Measurements from ENCODE around the gene IGLL1. TPM values are rescaled to one million over a fixed set of nuclear protein-coding genes. Genes with fewer than 3 reads are reported as not detected.
"Not testable (repeated sequence)": the region's sequence is repeated elsewhere in the genome, so short reads cannot be mapped to it uniquely, and the experiment has no call there.

Gene IGLL1
- total and polyA plus RNA-seq, 2 donors (not counting 1 experiment from before 2014, with no cell fraction given), result not detected

DNA sequence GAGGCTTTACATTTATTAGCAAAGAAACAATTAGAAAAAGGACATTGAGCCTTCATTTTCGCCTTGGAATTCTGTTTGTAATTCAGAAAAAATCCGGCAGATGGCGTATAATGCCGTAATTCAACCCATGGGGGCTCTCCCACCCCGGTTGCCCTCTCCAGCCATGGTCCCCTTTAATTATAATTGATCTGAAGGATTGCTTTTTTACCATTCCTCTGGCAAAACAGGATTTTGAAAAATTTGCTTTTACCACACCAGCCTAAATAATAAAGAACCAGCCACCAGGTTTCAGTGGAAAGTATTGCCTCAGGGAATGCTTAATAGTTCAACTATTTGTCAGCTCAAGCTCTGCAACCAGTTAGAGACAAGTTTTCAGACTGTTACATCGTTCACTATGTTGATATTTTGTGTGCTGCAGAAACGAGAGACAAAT lies 38.2 kb downstream of the IGLL1 start:
- H4K20me1 ChIP-seq (ENCODE audit: control insufficient read depth, insufficient read depth, low read length, poor library complexity, severe bottlenecking); H3K4me3 Mint-ChIP-seq; H3K36me3 ChIP-seq (replicated peaks in 1 of 2; ENCODE audit: control extremely low read depth in 1 of 2, control insufficient read depth in 1 of 2, extremely low read depth in 1 of 2, insufficient read depth in 2 of 2, low read length in 1 of 2); H3K27me3 ChIP-seq (replicated peaks in 1 of 4; ENCODE audit: control extremely low read depth in 1 of 4, control insufficient read depth in 3 of 4, insufficient read depth in 4 of 4, low read length in 3 of 4); ATAC-seq (ENCODE audit: low read depth); H3K4me1 Mint-ChIP-seq; H3K27me3 Mint-ChIP-seq; H3K4me1 ChIP-seq (ENCODE audit: control insufficient read depth in 2 of 2, insufficient read depth in 2 of 2, low read length in 2 of 2); H3K4me2 ChIP-seq (replicated peaks; ENCODE audit: low read depth, low read length, poor library complexity, severe bottlenecking); H3K27ac ChIP-seq (ENCODE audit: low read length in 2 of 2); H3K9me3 ChIP-seq (ENCODE audit: control extremely low read depth in 1 of 3, control insufficient read depth in 2 of 3, insufficient read depth in 1 of 3, low read length in 2 of 3); H3K27ac Mint-ChIP-seq; H3K4me3 ChIP-seq (ENCODE audit: control extremely low read depth in 1 of 5, extremely low read depth in 1 of 5, insufficient read depth in 1 of 5, low read depth in 2 of 5, low read length in 4 of 5); H3K79me2 ChIP-seq (ENCODE audit: control insufficient read depth, insufficient read depth, low read length); H3K9ac ChIP-seq (ENCODE audit: low read length); POLR2A ChIA-PET; H3K9me3 Mint-ChIP-seq (ENCODE audit: insufficient read depth); H2AFZ ChIP-seq (ENCODE audit: insufficient read depth, low read depth, low read length, poor library complexity, severe bottlenecking): not testable (repeated sequence)
- DNase-seq, result peak; percentile 59
- CTCF ChIA-PET, result interaction anchor here (1.2 to 1.8 kb wide), 2 partner anchors 229 to 306 kb away, joined by 4 read pairs; no protein-coding TSS in a partner anchor
- TF ChIP-seq, protein P1, sequence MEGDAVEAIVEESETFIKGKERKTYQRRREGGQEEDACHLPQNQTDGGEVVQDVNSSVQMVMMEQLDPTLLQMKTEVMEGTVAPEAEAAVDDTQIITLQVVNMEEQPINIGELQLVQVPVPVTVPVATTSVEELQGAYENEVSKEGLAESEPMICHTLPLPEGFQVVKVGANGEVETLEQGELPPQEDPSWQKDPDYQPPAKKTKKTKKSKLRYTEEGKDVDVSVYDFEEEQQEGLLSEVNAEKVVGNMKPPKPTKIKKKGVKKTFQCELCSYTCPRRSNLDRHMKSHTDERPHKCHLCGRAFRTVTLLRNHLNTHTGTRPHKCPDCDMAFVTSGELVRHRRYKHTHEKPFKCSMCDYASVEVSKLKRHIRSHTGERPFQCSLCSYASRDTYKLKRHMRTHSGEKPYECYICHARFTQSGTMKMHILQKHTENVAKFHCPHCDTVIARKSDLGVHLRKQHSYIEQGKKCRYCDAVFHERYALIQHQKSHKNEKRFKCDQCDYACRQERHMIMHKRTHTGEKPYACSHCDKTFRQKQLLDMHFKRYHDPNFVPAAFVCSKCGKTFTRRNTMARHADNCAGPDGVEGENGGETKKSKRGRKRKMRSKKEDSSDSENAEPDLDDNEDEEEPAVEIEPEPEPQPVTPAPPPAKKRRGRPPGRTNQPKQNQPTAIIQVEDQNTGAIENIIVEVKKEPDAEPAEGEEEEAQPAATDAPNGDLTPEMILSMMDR (IDR thresholded peaks at IDR 0.05), result peak; percentile 80
- 0% methylated on average over 3 of the region's 7 CpGs for WGBS (ENCODE audit: insufficient coverage)
- intact Hi-C loops (cut with micrococcal nuclease), result loop anchor here (5.0 to 10.0 kb wide), 4 partner anchors 50 to 413 kb away; partner anchors contain the start of gene CHCHD10

DNA sequence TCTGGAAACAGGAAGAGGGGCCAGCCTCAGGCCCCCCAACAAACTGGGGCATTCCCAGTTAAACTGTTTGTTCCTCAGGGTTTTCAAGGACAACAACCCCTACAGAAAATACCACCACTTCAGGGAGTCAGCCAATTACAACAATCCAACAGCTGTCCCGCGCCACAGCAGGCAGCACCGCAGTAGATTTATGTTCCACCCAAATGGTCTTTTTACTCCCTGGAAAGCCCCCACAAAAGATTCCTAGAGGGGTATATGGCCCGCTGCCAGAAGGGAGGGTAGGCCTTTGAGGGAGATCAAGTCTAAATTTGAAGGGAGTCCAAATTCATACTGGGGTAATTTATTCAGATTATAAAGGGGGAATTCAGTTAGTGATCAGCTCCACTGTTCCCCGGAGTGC lies 39.3 kb downstream of the IGLL1 start:
- H2AFZ ChIP-seq (ENCODE audit: insufficient read depth, low read depth, low read length, poor library complexity, severe bottlenecking); H3K9ac ChIP-seq (ENCODE audit: low read length); H3K27ac Mint-ChIP-seq; H3K9me3 ChIP-seq (ENCODE audit: control extremely low read depth in 1 of 3, control insufficient read depth in 2 of 3, insufficient read depth in 1 of 3, low read length in 2 of 3); POLR2A ChIA-PET; ATAC-seq (ENCODE audit: low read depth); H3K4me3 Mint-ChIP-seq; DNase-seq; H3K27me3 ChIP-seq (replicated peaks in 1 of 4; ENCODE audit: control extremely low read depth in 1 of 4, control insufficient read depth in 3 of 4, insufficient read depth in 4 of 4, low read length in 3 of 4); H4K20me1 ChIP-seq (ENCODE audit: control insufficient read depth, insufficient read depth, low read length, poor library complexity, severe bottlenecking); H3K27me3 Mint-ChIP-seq; H3K79me2 ChIP-seq (ENCODE audit: control insufficient read depth, insufficient read depth, low read length); H3K36me3 ChIP-seq (replicated peaks in 1 of 2; ENCODE audit: control extremely low read depth in 1 of 2, control insufficient read depth in 1 of 2, extremely low read depth in 1 of 2, insufficient read depth in 2 of 2, low read length in 1 of 2); H3K4me2 ChIP-seq (replicated peaks; ENCODE audit: low read depth, low read length, poor library complexity, severe bottlenecking); H3K9me3 Mint-ChIP-seq (ENCODE audit: insufficient read depth); H3K4me3 ChIP-seq (ENCODE audit: control extremely low read depth in 1 of 5, extremely low read depth in 1 of 5, insufficient read depth in 1 of 5, low read depth in 2 of 5, low read length in 4 of 5); H3K27ac ChIP-seq (ENCODE audit: low read length in 2 of 2): not testable (repeated sequence)
- peaks cover 0 to 12% of the 10 kb centered on the region in 2 donors for H3K4me1 ChIP-seq (ENCODE audit: control insufficient read depth in 2 of 2, insufficient read depth in 2 of 2, low read length in 2 of 2)
- no CpG with 5 or more reads among the region's 5 CpGs for whole genome bisulfite sequencing (ENCODE audit: insufficient coverage)
- intact Hi-C loops (cut with micrococcal nuclease), result loop anchor here (5.0 to 10.0 kb wide), 4 partner anchors 51 to 414 kb away; partner anchors contain the start of gene CHCHD10
- peaks cover 17% of the 10 kb centered on the region for H3K4me1 Mint-ChIP-seq
- CTCF ChIA-PET, result interaction anchor here (0.9 to 1.8 kb wide), 5 partner anchors 12 to 309 kb away, joined by 3 to 4 read pairs (median 4); no protein-coding TSS in a partner anchor

DNA sequence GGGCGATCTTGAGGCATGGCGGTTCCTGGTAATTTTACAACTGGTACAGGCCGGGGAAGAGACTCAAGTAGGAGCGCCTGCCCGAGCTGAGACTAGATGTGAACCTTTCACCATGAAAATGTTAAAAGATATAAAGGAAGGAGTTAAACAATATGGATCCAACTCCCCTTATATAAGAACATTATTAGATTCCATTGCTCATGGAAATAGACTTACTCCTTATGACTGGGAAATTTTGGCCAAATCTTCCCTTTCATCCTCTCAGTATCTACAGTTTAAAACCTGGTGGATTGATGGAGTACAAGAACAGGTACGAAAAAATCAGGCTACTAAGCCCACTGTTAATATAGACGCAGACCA lies 40.3 kb downstream of the IGLL1 start:
- H3K9me3 ChIP-seq (ENCODE audit: control extremely low read depth in 1 of 3, control insufficient read depth in 2 of 3, insufficient read depth in 1 of 3, low read length in 2 of 3); ATAC-seq (ENCODE audit: low read depth); H3K27ac ChIP-seq (ENCODE audit: low read length in 2 of 2); POLR2A ChIA-PET; H3K4me2 ChIP-seq (replicated peaks; ENCODE audit: low read depth, low read length, poor library complexity, severe bottlenecking); H3K79me2 ChIP-seq (ENCODE audit: control insufficient read depth, insufficient read depth, low read length); H3K9me3 Mint-ChIP-seq (ENCODE audit: insufficient read depth); H4K20me1 ChIP-seq (ENCODE audit: control insufficient read depth, insufficient read depth, low read length, poor library complexity, severe bottlenecking); H3K27ac Mint-ChIP-seq; H3K27me3 ChIP-seq (replicated peaks in 1 of 4; ENCODE audit: control extremely low read depth in 1 of 4, control insufficient read depth in 3 of 4, insufficient read depth in 4 of 4, low read length in 3 of 4); H3K4me3 Mint-ChIP-seq; H3K4me3 ChIP-seq (ENCODE audit: control extremely low read depth in 1 of 5, extremely low read depth in 1 of 5, insufficient read depth in 1 of 5, low read depth in 2 of 5, low read length in 4 of 5); H3K36me3 ChIP-seq (replicated peaks in 1 of 2; ENCODE audit: control extremely low read depth in 1 of 2, control insufficient read depth in 1 of 2, extremely low read depth in 1 of 2, insufficient read depth in 2 of 2, low read length in 1 of 2); DNase-seq; H3K9ac ChIP-seq (ENCODE audit: low read length); H3K27me3 Mint-ChIP-seq: not testable (repeated sequence)
- H3K4me1 Mint-ChIP-seq, result peaks cover 21% of the 10 kb centered on the region
- CTCF ChIA-PET, result interaction anchor here (1.4 to 1.9 kb wide), 3 partner anchors 52 to 258 kb away, joined by 4 to 8 read pairs (median 4); no protein-coding TSS in a partner anchor
- Histone ChIP-seq H2AFZ (ENCODE audit: insufficient read depth, low read depth, low read length, poor library complexity, severe bottlenecking) (peak overlapping the region; percentile 64), H3K4me1 (ENCODE audit: control insufficient read depth in 2 of 2, insufficient read depth in 2 of 2, low read length in 2 of 2) (peaks cover 0 to 20% of the 10 kb centered on the region in 2 donors)
- WGBS (ENCODE audit: insufficient coverage), result no CpG with 5 or more reads among the region's 7 CpGs
- intact Hi-C loops (cut with micrococcal nuclease), result loop anchor here (2.0 to 10.0 kb wide), 5 partner anchors 17 to 415 kb away; partner anchors contain the start of gene CHCHD10

Data from B cell (primary cell).